Spleen (tissue), 11 donors: ENCODE measurements around the gene MGAT4A. TPM values are rescaled to one million over a fixed set of nuclear protein-coding genes. Genes with fewer than 3 reads are reported as not detected.
"Not testable (repeated sequence)": the region's sequence is repeated elsewhere in the genome, so short reads cannot be mapped to it uniquely, and the experiment has no call there.

Experiments
- DNase-seq: peaks from one replicate; pipeline ENCODE4 v3.0.0-alpha.2; 2020
- H3K27ac ChIP-seq, 8 donors: fragments of 200-600 bp; sonication (generic) in 7 of 8; 1 replicate in 4 of 8; 2 replicates in 4 of 8; pipeline versions ENCODE4 v1.5.0 to v1.8.0; 2016 to 2021; ENCODE audit warnings: inconsistent platforms in 4 of 8, mild to moderate bottlenecking in 4 of 8, moderate library complexity in 1 of 8
- H3K27me3 ChIP-seq, 7 donors: fragments of 200-600 bp; sonication (generic) in 6 of 7; replicated peaks in 1 of 7; 1 replicate in 4 of 7; 2 replicates in 3 of 7; pipeline versions ENCODE4 v1.5.0 to v1.8.0; 2016 to 2021; ENCODE audit warnings: inconsistent platforms in 3 of 7, mild to moderate bottlenecking in 1 of 7
- H3K36me3 ChIP-seq, 6 donors: fragments of 200-600 bp; sonication (generic) in 5 of 6; 1 replicate in 4 of 6; 2 replicates in 2 of 6; pipeline versions ENCODE4 v1.5.0 to v1.8.0; 2016 to 2021; ENCODE audit warnings: inconsistent platforms in 2 of 6
- H3K4me1 ChIP-seq, 6 donors: fragments of 200-600 bp; sonication (generic) in 5 of 6; 1 replicate in 3 of 6; 2 replicates in 3 of 6; pipeline versions ENCODE4 v1.5.0 to v1.8.0; 2016 to 2021; ENCODE audit warnings: inconsistent platforms in 3 of 6
- H3K4me3 ChIP-seq, 8 donors: fragments of 200-600 bp; sonication (generic) in 7 of 8; 1 replicate in 4 of 8; 2 replicates in 4 of 8; pipeline versions ENCODE4 v1.5.0 to v1.8.0; 2016 to 2021; ENCODE audit warnings: inconsistent platforms in 4 of 8, mild to moderate bottlenecking in 4 of 8, moderate library complexity in 2 of 8
- H3K9me3 ChIP-seq, 8 donors: fragments of 200-600 bp; sonication (generic) in 7 of 8; 1 replicate in 4 of 8; 2 replicates in 4 of 8; pipeline versions ENCODE4 v1.5.0 to v1.8.0; 2016 to 2021; ENCODE audit warnings: inconsistent platforms in 4 of 8
- POLR2A ChIP-seq, 3 donors: fragments of 450-650 bp; IDR thresholded peaks; one replicate each; pipeline ENCODE4 v1.5.1; 2017; ENCODE audit warnings: antibody characterized with exemption in 3 of 3, mild to moderate bottlenecking in 1 of 3
- POLR2AphosphoS5 ChIP-seq, 3 donors: sonication (generic); formaldehyde crosslinking; IDR thresholded peaks; one replicate each; pipeline ENCODE4 v1.5.1; 2017; ENCODE audit warnings: antibody characterized with exemption in 3 of 3
- WGBS, 5 donors: extraction: QIAGEN DNeasy Blood & Tissue Kit in 3 of 5; methylation state at CpG; one replicate each; pipeline versions ENCODE4 v1.1.5 to v1.1.7; 2013 to 2018; 5-methylcytosine and 5-hydroxymethylcytosine counted together
- intact Hi-C: fragments of 100-400 bp; cut with DNase I; formaldehyde crosslinking; loops from one replicate; pipeline ENCODE4 v1.15.0; 2023; ENCODE audit warnings: low total_unique reads
- polyA plus RNA-seq, 3 donors: library from polyadenylated mRNA; stranded (reverse); fragments of 200-250 nt; gene quantifications; one replicate each; pipeline ENCODE4 v1.2.1, GENCODE V29; 2013
- total RNA-seq, 7 donors: library from RNA; depleted of rRNA in 3 of 7; stranded (reverse); fragments of >200 nt in 3 of 7; fragmentation: NEBNext Ultra II Directional in 4 of 7; extraction: Animal tissue kit (Norgen Biotek cat#: 25700) in 4 of 7; gene quantifications; one replicate each; pipeline versions ENCODE4 v1.1.0 to v1.2.1, GENCODE V29; 2016 to 2021
- TF ChIP-seq, protein P1 (sequence below), 11 experiments: fragments of 200-600 bp in 7 of 11; fragments of 450-650 bp in 4 of 11; sonication (generic) in 4 of 11; IDR thresholded peaks in 8 of 11; conservative IDR thresholded peaks in 3 of 11; 1 replicate in 7 of 11; 2 replicates in 4 of 11; pipeline versions ENCODE4 v1.4.0 to v1.8.0; 2016 to 2021; ENCODE audit warnings: antibody characterized with exemption in 11 of 11, inconsistent platforms in 4 of 11, mild to moderate bottlenecking in 1 of 11
- donor health status: healthy with polysubstance abuse.
- donor health status: DM: no; HTN: no; CAD: no; lungs with moderate emphysema.
- donor health status: DM: no; HTN: no; CAD: no.
- donor health status: Bipolar disorder and iron deficiency.
- donor health status: healthy.
- donor health status: DM: no; HTN: no; CAD: no.
- donor health status: DM: yes; HTN: yes; CAD: no.

MGAT4A gene
- total and polyA plus RNA-seq, 10 donors, result 5.7 to 45.9 (median 31.5) TPM

DNA sequence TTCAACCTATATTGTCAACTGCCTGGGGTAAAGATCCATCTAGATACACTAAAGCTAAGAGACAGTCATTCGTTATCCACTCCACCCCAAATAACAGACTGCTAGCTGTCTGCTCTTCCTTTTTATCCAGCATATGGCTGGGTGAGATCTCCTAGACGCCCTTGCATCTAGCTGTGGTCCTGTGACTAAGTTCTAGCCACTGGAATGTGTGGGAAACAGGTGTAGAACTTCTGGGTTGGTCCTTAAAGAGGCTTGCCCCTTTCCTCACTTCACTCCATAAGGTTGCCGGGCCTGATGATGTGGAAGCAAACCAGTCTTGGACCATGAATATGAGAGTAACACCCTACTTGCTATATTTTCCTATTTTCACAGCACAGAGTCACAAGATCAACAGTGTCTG, 125.9 kb downstream of the MGAT4A start:
- 75 to 95% (median 81%) methylated on average over 3 of the region's 3 CpGs for WGBS, 5 donors
- peaks cover 0 to 55% (median 39%) of the 10 kb centered on the region in 6 donors for H3K36me3 ChIP-seq
- H3K4me3 ChIP-seq, result no peak overlapping the region
- intact Hi-C loops, result no loop called here
- H3K27me3 ChIP-seq, result no peaks in the 10 kb centered on the region
- H3K27ac ChIP-seq, result no peak overlapping the region
- no peaks in the 10 kb centered on the region for H3K9me3 ChIP-seq
- TF ChIP-seq, protein P1, sequence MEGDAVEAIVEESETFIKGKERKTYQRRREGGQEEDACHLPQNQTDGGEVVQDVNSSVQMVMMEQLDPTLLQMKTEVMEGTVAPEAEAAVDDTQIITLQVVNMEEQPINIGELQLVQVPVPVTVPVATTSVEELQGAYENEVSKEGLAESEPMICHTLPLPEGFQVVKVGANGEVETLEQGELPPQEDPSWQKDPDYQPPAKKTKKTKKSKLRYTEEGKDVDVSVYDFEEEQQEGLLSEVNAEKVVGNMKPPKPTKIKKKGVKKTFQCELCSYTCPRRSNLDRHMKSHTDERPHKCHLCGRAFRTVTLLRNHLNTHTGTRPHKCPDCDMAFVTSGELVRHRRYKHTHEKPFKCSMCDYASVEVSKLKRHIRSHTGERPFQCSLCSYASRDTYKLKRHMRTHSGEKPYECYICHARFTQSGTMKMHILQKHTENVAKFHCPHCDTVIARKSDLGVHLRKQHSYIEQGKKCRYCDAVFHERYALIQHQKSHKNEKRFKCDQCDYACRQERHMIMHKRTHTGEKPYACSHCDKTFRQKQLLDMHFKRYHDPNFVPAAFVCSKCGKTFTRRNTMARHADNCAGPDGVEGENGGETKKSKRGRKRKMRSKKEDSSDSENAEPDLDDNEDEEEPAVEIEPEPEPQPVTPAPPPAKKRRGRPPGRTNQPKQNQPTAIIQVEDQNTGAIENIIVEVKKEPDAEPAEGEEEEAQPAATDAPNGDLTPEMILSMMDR (IDR thresholded peaks at IDR 0.05 in 8 of 11, conservative IDR thresholded peaks at IDR 0.05 in 3 of 11), result no peak
- TF ChIP-seq POLR2A (IDR thresholded peaks at IDR 0.05), result no peak
- TF ChIP-seq POLR2AphosphoS5 (IDR thresholded peaks at IDR 0.05), result no peak
- no peak for DNase-seq
- H3K4me1 ChIP-seq, result peaks cover 24 to 51% (median 44%) of the 10 kb centered on the region in 6 donors

GRCh38 chr2:98604547-98604946, 126.4 kb downstream of the MGAT4A start:
- TF ChIP-seq, protein P1 (IDR thresholded peaks at IDR 0.05 in 8 of 11, conservative IDR thresholded peaks at IDR 0.05 in 3 of 11), result no peak
- TF ChIP-seq POLR2AphosphoS5 (IDR thresholded peaks at IDR 0.05), result no peak
- TF ChIP-seq POLR2A (IDR thresholded peaks at IDR 0.05), result no peak
- 60 to 76% (median 67%) methylated on average over 2 of the region's 2 CpGs for WGBS, 5 donors
- H3K4me1 ChIP-seq, result peaks cover 19 to 46% (median 39%) of the 10 kb centered on the region in 6 donors
- DNase-seq, result no peak
- H3K4me3 ChIP-seq, result no peak overlapping the region
- intact Hi-C loops, result no loop called here
- H3K27me3 ChIP-seq, result no peaks in the 10 kb centered on the region
- H3K36me3 ChIP-seq, result peaks cover 0 to 57% (median 44%) of the 10 kb centered on the region in 6 donors
- H3K27ac ChIP-seq, result no peak overlapping the region
- H3K9me3 ChIP-seq, result no peaks in the 10 kb centered on the region

- Histone ChIP-seq H3K9me3 (no peaks in the 10 kb centered on the region), H3K4me1 (peaks cover 8 to 25% (median 19%) of the 10 kb centered on the region in 6 donors), H3K36me3 (peaks cover 0 to 86% (median 57%) of the 10 kb centered on the region in 6 donors), H3K27ac (no peak overlapping the region), H3K4me3 (no peak overlapping the region), H3K27me3 (no peaks in the 10 kb centered on the region)
- no peak for TF ChIP-seq POLR2A (IDR thresholded peaks at IDR 0.05)
- TF ChIP-seq, protein P1 (IDR thresholded peaks at IDR 0.05 in 8 of 11, conservative IDR thresholded peaks at IDR 0.05 in 3 of 11), result peak in 7 of 11 experiments; percentile 35 to 50 (median 42)
- peak in 1 of 3 donors; percentile 39 for TF ChIP-seq POLR2AphosphoS5 (IDR thresholded peaks at IDR 0.05)
- intact Hi-C loops, result no loop called here
- WGBS, 5 donors, result 83 to 92% (median 88%) methylated on average over 3 of the region's 3 CpGs
- no peak for DNase-seq
Measured at GRCh38 chr2:98601532-98602132, 129.3 kb downstream of the MGAT4A start.

GRCh38 chr2:98598781-98599428, 132.0 kb downstream of the MGAT4A start:
- Histone ChIP-seq H3K4me3 (no peak overlapping the region), H3K36me3 (peaks cover 0 to 87% (median 53%) of the 10 kb centered on the region in 6 donors), H3K4me1 (no peaks in the 10 kb centered on the region), H3K9me3 (peaks cover 0 to 4% (median 1%) of the 10 kb centered on the region in 8 donors), H3K27ac (no peak overlapping the region), H3K27me3 (no peaks in the 10 kb centered on the region)
- WGBS, 5 donors, result 74 to 95% (median 82%) methylated on average over 1 of the region's 1 CpG
- DNase-seq, result no peak
- TF ChIP-seq POLR2AphosphoS5 (IDR thresholded peaks at IDR 0.05), result no peak
- no peak for TF ChIP-seq POLR2A (IDR thresholded peaks at IDR 0.05)
- TF ChIP-seq, protein P1 (IDR thresholded peaks at IDR 0.05 in 8 of 11, conservative IDR thresholded peaks at IDR 0.05 in 3 of 11), result no peak
- intact Hi-C loops, result no loop called here

DNA sequence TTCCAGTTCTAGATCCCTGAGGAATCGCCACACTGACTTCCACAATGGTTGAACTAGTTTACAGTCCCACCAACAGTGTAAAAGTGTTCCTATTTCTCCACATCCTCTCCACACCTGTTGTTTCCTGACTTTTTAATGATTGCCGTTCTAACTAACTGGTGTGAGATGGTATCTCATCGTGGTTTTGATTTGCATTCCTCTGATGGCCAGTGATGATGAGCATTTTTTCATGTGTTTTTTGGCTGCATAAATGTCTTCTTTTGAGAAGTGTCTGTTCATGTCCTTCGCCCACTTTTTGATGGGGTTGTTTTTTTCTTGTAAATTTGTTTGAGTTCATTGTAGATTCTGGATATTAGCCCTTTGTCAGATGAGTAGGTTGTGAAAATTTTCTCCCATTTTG, 136.3 kb downstream of the MGAT4A start:
- H3K4me3 ChIP-seq, intact Hi-C loops, DNase-seq, H3K4me1 ChIP-seq, H3K27me3 ChIP-seq, H3K27ac ChIP-seq, H3K9me3 ChIP-seq: not testable (repeated sequence)
- peaks cover 0 to 87% (median 30%) of the 10 kb centered on the region in 6 donors for H3K36me3 ChIP-seq
- 74 to 90% (median 78%) methylated on average over 2 to 4 of the region's 4 CpGs for WGBS, 5 donors
